ENCODE results near the gene NTMT1.

- TF ChIP-seq CTCF (IDR thresholded peaks at IDR 0.05) (no peak), EP300 (IDR thresholded peaks at IDR 0.05) (no peak), POLR2A (IDR thresholded peaks at IDR 0.05) (no peak)
Observed at GRCh38 chr9:129665814-129666520, 40.0 kb downstream of the NTMT1 start.

Measured in ovary (tissue), 3 donors.